NCI-H748 (cell line): ENCODE data around the gene ANTKMT.
A peak's percentile ranks its signal among the peaks of the same experiment; 100 is the strongest.

Experiments
- DNase-seq: peaks from one replicate; lab custom pipeline; 2025; ENCODE audit not compliant: unreplicated experiment; lab: John Stamatoyannopoulos, UW

ANTKMT gene

DNA sequence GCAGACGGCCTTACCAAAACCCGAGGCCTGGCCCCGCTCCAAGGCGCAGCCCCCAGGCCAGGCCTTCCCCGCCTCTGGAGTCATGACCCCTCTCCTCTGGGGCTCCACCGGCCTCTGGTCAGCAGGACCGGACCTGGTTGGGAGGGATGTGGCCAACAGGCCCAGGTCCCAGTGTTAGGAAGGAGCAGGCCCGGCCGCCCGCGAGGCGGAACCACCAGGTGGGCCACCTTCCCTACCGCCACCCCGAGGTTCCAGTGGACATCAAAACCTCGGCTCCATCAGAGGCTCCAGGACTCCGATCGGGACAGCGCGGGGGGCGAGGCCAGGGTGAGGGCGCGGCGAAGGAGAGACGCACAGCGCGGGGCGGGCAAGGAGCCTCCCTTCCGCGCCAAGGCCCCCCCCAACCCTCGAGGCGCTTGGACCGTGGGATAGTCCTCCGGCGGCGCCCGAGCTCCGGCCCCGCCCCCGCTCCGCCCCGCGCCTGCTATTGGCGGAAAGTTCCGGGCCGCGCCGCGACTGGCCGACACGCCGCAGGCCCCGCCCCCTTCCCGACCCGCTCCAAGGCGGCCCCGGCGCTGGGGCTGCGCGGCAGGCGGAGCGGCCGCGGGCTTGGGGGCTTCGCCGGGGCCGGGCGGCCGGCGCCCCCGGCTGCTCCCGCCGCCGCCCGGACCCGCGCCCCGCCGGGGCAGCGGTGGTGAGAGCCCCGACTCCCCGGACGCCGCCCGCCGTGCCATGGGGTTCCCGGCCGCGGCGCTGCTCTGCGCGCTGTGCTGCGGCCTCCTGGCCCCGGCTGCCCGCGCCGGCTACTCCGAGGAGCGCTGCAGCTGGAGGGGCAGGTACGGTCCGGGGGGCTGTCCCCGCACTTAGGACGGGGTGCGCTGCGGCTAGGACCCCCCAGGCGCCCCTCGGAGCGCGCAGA lies 6.1 kb upstream of the ANTKMT start, which contains the start of gene METRN:
Gene METRN, plus strand, starts transcription at position 561 of the 919 bp plus-strand sequence. Its CDS starts 172 bp downstream, at position 733.
- peak; percentile 80 for DNase-seq

DNA sequence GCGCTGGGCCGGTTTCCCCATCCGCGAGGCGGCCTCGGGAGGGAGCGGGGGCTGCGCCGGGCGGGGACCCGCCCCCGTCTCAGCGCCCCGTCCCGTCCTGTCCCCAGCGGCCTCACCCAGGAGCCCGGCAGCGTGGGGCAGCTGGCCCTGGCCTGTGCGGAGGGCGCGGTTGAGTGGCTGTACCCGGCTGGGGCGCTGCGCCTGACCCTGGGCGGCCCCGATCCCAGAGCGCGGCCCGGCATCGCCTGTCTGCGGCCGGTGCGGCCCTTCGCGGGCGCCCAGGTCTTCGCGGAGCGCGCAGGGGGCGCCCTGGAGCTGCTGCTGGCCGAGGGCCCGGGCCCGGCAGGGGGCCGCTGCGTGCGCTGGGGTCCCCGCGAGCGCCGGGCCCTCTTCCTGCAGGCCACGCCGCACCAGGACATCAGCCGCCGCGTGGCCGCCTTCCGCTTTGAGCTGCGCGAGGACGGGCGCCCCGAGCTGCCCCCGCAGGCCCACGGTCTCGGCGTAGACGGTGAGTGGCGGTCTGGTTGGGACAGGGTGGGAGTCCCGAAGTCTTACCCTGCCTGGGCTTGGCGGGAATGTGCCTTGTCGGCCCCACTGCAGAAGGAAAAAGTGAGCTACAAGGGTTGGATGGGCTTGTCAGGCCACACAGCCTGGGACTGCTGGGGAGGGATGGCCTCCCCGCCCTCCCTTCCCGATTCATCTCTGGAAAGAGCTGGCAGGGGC lies 5.3 kb upstream of the ANTKMT start:
- peak; percentile 37 for DNase-seq

DNA sequence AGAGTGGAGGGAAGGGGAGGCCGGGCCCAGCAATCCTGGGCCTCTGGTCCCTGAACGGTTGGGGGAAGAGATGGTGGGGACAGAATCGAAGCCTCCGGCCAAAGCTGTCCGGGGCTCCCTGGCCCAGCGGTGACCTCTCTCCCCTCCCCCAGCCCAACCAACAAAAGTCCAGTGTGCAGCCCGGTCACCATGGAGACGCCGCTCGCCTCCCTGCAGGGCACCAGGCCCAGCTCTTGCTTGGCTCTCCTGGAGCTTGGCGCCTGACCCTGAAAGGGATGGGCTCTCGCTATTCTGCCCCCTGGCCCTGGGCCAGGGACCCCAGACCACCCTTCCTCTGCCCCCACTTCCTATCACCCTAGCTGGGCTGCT lies 4.8 kb upstream of the ANTKMT start:
- DNase-seq, result peak; percentile 55

DNA sequence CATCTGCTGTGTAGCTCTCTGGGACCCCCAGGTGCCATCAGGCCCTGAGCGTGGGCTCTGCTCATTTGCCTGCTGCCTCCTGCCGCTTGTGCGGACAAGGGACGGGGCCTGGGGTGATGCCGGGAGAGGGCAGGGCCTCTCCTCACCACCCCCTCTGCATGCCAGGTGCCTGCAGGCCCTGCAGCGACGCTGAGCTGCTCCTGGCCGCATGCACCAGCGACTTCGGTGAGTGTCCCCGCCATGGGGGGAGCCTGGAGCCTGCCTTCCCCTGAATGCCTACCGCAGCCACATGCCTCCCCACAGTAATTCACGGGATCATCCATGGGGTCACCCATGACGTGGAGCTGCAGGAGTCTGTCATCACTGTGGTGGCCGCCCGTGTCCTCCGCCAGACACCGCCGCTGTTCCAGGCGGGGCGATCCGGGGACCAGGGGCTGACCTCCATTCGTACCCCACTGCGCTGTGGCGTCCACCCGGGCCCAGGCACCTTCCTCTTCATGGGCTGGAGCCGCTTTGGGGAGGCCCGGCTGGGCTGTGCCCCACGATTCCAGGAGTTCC lies 4.1 kb upstream of the ANTKMT start:
- DNase-seq, result no peak

DNA sequence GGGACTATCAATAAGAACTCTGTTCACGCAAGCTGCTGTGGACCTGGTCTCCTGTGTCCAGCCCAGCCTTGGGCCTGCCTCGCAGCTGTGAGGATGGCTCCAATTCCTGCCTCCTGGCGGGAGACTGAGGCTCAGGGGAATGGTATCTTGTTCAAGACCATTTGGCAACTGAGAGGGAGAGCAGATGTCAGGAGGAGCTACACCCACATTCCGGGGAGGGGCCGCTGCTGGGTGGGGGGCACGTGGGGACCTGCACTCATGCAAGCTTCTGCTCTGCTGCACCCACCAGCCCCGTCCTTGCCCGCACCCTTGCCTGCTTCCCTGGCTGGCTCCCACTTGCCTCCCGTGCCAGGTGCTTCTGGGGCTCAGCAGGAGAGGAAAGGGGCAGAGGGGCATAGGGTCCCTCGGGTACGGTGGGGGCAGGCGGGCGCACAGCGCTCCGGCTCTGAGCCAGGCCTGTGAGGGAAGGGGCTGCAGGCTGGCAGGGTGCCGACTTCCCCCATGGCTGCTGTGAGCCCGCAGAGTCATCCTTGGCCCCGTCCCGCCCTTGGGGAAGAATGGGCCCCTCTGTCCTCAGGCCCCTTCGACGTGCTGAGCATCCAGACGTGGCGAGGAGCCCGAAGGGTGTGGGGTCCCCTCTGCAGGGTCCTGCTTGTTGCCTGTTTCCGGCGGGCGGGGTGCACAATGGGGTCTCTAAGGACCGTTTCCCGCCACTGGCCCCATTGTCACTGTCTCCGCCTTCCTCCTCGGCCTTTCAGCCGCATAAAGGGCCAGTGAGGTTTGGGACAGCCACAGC lies 3.3 kb upstream of the ANTKMT start:
- no peak for DNase-seq

DNA sequence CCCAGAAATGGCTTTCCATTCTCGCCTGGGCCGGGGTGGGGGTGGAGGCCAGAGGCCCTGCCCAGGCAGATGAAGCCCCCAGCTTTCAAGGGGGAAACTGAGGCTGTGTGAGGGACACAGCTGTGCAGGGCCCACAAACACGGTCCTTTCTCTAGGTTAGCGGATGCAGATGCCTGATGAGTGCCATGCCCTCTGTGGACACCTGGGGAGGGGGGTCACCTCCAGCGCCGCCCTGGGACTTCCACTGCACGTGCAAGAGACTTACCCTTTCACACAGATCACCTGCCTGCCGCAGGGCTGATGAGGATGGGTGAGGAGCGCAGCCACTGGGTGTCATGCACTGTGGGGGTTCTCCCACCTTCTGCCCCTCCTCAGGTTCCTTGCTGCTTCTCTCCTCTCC lies 2.6 kb upstream of the ANTKMT start:
- no peak for DNase-seq

DNA sequence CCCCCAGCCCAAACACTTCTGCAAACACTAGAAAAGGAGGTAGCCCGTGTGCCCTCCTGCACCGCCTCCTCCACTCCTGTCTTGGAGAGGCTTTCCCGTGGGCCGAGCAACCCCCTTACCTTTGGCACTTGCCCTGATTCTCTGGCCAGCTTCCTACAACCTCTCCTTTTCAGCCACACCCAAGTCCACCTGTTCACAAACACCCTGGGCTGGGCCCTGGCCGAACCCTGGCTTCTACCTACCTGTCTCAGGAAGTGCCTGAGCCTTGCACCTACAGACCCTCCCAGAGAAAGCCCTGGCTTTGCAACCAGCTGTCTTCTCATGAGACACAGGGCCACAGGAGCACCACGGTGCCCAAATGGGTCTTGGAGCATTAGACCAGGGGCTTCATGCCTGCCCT lies 2.0 kb upstream of the ANTKMT start:
- DNase-seq, result no peak

DNA sequence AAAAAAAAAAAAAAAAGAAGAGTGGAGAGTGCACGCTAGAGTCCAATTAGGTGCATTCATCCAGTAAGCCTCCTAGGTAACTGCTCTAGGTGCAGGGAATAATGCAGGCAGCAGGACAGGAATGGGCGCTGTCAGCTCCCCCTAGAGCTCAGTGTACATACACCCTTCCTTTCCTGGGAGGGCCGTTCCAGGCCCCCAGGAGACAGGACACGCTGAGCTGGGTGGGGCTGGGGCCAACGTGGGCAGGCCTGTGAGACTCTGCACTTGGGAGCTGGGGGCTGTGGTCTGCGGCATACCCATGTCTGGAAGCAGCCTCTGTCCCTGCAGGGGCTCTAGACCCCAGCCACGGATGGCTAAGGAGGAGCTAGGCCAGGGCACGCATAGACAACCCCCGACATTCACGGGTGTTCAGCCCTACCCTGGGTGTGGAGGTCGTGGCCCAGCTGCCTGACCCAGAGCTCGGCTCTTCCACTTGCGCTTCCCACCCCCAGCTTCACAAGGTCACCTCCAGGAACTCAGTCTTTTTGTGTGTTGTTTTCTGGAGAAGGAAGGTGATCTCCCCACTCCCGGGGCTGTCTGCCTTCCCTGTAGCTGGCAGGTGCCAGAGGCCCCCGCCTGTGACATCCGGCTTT lies 1.0 kb upstream of the ANTKMT start:
- DNase-seq, result peak; percentile 29

DNA sequence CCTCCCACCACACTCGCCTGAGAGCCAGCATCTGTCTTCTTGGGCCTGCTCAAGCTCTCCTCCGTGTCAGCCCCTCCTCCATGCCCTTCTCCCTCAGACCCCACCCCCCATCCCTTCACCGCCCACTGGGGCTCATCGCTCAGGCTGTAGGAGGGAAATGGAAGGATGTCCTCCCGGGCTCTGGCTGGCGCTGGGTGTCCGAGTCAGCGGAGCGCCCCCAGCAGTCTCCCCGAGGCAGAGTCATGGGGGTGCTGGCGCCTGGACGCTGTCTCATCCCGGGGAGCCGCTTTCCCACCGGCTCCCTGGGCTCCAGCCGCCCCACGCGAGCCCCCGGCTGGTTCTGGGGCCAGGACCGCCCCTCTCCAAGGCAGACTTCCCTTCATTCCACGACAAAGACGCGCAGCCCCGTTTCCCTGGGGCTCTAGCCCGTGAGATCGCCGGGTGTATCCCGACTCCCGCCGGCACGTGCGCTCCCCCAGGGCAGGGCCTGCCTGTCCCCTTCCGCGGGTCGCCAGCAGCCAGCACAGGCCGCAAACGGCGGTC lies 428 bp upstream of the ANTKMT start:
- peak; percentile 74 for DNase-seq

DNA sequence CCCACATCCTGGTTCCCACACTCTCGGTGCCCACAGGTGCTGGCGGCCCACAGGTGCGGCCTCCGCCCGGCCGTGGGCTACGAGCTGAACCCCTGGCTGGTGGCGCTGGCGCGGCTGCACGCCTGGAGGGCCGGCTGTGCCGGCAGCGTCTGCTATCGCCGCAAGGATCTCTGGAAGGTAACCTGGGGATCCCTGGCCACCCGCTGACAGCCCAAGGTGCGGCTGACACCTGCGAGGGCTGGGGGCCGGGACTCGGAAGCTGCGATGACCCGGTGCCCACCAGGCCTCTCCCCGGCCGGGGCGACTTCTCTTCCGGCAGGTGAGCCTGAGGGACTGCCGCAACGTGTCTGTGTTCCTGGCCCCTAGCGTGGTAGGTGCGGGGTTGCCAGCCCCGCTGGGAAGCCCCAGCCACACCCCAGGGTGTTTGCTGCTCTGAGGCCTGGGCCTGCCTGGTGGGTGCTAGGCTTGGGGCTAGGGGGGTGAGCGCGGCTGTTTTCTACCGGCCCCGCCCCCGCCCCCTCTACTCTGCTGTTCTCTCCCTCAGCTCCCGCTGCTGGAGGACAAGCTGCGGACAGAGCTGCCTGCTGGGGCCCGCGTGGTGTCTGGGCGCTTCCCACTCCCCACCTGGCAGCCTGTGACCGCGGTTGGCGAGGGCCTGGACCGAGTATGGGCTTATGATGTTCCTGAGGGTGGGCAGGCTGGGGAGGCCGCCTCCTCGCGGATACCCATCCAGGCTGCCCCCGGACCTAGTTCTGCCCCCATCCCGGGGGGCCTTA lies 1.0 kb downstream of the ANTKMT start:
- peak; percentile 23 for DNase-seq

DNA sequence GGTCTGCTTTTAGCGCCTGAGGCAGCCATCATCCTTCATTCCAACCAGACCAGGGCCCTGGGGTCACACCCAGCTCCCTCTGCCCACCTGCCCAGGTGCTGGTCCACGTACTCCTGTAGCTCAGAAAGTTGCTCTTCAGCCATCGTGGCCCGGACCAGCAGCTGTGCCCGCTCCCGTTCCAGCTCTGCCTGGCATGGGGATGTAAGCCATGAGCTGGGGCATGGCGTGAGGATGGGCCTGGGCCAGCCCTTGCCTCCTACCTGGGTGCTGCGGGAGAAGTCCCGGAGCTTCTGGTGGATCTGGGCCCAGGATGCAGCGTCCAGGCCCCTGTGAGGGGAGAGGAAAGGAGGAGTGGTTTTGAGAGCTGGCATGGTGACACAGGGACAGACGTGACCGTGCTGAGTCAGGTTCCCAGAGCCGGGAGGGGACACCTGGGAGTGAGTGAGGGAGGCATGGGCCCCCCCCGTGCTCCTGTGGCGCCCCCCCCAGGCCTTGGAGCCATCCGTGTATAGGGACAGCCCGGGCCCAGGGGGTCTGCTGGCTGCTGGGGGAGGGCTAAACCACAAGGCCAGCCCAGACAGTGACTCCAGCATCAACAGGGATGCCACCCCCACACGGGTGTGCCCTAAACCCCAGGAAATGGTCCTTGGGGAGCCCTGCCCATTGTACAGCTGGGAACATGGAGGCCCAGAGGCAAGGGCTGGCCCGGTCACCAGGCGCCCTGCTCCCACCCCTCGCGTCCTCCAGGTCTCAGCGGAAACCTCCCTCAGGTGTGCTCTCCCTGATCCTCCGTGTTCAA lies 2.1 kb downstream of the ANTKMT start:
- DNase-seq, result no peak

DNA sequence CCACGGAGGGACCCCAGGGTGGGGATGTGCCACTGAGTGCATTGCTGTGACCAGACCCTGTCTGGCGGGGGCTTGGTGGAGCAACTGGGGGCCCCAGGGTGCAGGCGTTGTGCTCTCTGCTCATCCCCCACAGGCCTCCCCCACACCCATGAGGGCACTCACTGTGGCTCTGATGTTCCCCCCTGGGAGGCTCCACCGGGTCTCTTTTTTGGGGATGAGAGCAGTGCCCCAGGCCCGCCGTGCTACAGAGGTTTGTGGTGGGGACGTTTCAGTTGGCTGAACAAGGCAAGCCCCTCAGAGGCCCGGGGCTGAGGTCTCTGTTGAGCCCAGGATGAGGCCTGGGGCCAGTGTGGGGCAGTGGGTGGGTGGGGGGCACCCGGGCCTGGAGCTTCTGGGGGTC lies 2.7 kb downstream of the ANTKMT start:
- DNase-seq, result no peak

DNA sequence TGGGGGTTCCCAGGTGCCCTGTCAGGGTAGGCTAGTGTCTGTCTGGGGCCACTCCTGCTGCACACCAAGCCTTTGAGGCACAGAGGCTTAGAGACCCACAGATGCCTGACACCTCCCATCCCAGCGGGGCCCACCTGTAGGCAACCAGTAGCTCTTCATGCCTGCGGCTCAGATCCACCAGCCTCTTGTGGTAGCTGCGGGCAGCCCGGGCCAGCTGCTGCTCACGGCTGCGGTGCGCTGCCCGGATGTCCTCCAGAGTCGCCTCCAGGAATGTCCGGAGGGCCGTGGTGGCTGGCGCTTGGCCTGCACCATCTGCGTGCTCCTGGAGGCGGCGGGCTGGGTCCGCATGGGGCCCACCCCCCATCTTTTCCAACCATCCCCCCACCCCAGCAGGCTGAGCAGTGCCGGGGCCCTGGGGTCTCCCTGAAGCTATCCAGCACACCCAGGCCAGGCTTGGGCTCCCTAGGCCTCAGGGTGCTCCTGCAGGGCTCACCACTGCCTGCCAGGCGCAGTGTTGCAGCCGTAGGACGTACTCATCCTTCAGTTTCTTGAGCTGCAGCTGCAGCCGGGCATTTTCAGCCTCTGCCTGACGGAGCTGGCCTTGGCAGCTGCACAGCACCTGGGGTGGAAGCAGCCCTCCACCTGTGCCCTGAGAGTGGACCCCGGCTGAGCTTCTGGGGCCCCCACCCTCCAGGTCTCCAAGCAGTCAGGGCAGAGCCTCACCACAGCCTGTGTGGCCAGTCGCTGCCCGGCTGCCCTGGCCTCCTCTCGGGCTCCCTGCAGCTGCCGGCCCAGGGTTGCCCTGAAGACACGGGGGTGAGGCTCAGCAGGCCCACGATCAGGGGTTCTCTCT lies 3.5 kb downstream of the ANTKMT start:
- DNase-seq, result no peak

DNA sequence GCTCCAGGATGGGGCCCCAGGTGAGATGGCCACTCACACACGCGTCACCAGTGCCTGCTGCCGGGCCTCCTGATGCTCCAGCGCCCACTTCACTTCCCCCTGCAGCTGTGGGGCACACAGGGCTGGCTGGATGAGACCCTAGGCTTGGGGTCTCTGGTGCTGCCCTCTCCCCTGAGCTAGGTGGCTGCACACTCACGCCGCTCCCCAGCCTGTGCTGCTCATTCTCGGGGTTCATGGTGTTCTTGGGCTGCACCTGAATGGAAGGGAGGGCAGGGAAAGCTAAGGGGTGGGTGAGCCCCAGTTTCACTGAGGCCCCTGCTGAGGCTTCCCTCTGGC lies 4.1 kb downstream of the ANTKMT start:
- DNase-seq, result no peak

DNA sequence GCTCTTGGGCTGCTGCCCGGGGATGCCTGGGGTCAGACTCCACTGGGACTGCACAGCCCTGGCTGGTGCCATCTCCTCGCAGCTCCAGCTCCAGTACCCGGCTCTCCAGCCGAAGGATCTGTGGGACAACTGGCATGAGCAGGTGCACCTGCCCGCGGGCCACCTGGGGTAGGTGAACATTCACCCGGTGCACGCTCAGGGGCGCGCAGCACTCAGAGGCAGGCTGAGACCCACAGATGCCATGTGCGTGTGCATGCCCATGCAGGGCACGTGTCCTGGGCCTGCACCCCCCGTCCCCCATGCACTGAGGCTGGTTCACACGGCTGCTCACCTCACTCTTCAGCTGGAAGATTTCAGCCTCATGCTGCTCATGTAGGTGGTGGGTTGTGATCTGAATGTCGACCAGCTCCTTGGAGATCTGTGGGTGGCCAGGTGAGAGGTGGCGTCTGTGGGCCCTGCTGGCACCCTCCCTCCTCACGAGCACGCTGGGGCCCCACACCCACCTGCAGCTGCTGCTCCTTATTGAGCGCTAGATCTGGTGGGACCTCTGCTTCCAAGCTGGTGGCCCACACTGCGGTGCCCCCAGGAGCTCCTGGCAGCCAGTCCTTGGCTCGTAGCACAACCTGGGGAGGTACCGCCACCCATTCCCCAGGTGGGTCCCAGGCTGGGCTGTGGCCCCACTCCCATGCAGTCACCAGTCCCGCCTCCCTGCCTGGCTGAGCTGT lies 4.7 kb downstream of the ANTKMT start:
- no peak for DNase-seq

DNA sequence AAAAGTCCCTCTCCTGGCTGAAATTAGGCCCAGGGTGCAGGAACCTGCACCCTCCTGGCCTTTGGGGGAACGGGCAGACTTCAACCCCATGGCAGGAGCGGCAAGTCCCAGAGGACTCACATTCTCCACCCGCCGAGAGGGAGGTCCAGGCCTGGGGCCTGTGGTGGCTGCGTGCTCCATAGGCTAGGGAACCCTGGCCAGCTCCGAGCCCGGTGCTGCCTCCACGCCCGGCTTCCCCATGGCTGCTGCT lies 5.2 kb downstream of the ANTKMT start:
- DNase-seq, result no peak

DNA sequence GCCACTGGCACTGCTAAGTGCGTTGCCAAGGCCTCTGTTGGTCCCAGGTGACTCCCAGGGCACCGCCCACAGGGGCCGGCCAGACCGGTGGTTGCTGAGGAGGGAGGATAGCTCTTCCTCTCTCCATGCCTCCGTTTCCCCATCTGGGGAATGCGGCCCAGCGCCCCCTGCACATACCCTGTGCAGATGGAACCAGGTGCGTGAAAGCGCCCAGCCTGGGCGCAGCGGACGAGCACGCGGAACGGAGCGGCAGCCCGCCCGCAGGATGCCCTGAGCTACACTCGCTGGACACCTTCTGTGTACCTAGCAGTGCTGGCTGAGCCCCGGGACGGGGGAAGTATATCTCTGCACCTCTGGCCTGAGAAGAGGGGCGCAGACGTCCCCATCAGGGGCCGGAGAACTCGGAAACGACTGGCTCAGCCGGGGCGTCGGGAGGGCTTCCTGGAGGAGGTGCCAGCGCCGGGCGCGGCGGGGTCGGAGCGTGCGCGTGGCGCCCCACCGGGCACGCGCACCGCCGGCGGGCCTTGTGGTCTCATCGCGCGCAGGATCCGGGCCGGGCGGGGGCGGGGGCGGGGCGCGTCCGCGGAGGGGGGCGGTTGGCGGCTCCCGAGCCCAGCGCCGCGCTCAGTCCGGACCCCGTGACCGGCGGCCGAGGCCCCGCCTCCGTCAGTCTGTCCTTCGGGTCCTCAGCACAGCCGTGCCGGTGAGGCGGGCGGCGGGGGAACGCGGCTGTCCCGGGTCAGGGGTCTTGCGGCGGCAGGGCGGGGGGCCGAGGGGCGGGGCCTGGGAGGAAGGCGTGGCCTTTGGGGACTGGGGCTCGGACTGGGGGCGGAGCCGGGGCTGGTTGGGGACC lies 5.7 kb downstream of the ANTKMT start, which contains the start of the genes CCDC78 and HAGHL:
Gene CCDC78, minus strand, starts transcription at position 6 of the 853 bp plus-strand sequence. CDS start 76 bp downstream, outside the sequence.
Gene HAGHL, plus strand, starts transcription at position 669 of the 853 bp plus-strand sequence. CDS start 404 bp downstream, outside the sequence.
- peak; percentile 72 for DNase-seq
